ENCODE measurements around the gene RPTOR. TPM values are rescaled to one million over a fixed set of nuclear protein-coding genes. Genes with fewer than 3 reads are reported as not detected.

Gene RPTOR
- total and polyA plus RNA-seq, 10 of the 15 experiments (the other 5 are each of a cell fraction or from before 2014, with no cell fraction given), result 0.18 to 32.1 (median 7.8) TPM

- no peak; the same call in 1 of the 2 replicates for TF ChIP-seq MTA2 (IDR thresholded peaks at IDR 0.05; ENCODE audit: low read depth)
- peak; percentile 49; the same call in 1 of the 2 replicates for TF ChIP-seq NKRF (conservative IDR thresholded peaks at IDR 0.05)
- TF ChIP-seq JUNB (IDR thresholded peaks at IDR 0.05), result 0 out of 2 replicates have a peak, but pooled peaks have one; percentile 6
- no peak for TF ChIP-seq ETV6 (conservative IDR thresholded peaks at IDR 0.05 in 1 of 2, IDR thresholded peaks at IDR 0.05 in 1 of 2; ENCODE audit: borderline replicate concordance in 1 of 2, low read depth in 1 of 2)
- no peak for TF ChIP-seq FOXM1 (IDR thresholded peaks at IDR 0.05; ENCODE audit: low read depth, low read length)
- 0 out of 2 replicates have a peak, but pooled peaks have one; percentile 35 for TF ChIP-seq STAT1 (conservative IDR thresholded peaks at IDR 0.05)
- no peak; the same call in 1 of the 2 replicates for TF ChIP-seq TARDBP (IDR thresholded peaks at IDR 0.05; ENCODE audit: borderline replicate concordance)
- TF ChIP-seq KLF5 (IDR thresholded peaks at IDR 0.05; ENCODE audit: partially characterized antibody), result peak; percentile 34
- no peak for TF ChIP-seq DPF2 (IDR thresholded peaks at IDR 0.05)
- no peak for TF ChIP-seq SPI1 (IDR thresholded peaks at IDR 0.05; ENCODE audit: borderline replicate concordance, insufficient read depth, low read depth, low read length)
- TF ChIP-seq NFIC (IDR thresholded peaks at IDR 0.05; ENCODE audit: low read depth, low read length), result 0 out of 2 replicates have a peak, but pooled peaks have one; percentile 27
- TF ChIP-seq RELB (IDR thresholded peaks at IDR 0.05; ENCODE audit: low read depth), result peak; percentile 100
- peak; percentile 31 for TF ChIP-seq MYC (IDR thresholded peaks at IDR 0.05; ENCODE audit: insufficient read depth, insufficient read length, insufficient replicate concordance, low read length, severe bottlenecking)
- TF ChIP-seq, protein P1, sequence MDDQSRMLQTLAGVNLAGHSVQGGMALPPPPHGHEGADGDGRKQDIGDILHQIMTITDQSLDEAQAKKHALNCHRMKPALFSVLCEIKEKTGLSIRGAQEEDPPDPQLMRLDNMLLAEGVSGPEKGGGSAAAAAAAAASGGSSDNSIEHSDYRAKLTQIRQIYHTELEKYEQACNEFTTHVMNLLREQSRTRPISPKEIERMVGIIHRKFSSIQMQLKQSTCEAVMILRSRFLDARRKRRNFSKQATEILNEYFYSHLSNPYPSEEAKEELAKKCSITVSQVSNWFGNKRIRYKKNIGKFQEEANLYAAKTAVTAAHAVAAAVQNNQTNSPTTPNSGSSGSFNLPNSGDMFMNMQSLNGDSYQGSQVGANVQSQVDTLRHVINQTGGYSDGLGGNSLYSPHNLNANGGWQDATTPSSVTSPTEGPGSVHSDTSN (IDR thresholded peaks at IDR 0.05; ENCODE audit: insufficient replicate concordance, low read depth, low read length), result no peak
- no peak for TF ChIP-seq CHD4 (IDR thresholded peaks at IDR 0.05)
- TF ChIP-seq, protein P2, sequence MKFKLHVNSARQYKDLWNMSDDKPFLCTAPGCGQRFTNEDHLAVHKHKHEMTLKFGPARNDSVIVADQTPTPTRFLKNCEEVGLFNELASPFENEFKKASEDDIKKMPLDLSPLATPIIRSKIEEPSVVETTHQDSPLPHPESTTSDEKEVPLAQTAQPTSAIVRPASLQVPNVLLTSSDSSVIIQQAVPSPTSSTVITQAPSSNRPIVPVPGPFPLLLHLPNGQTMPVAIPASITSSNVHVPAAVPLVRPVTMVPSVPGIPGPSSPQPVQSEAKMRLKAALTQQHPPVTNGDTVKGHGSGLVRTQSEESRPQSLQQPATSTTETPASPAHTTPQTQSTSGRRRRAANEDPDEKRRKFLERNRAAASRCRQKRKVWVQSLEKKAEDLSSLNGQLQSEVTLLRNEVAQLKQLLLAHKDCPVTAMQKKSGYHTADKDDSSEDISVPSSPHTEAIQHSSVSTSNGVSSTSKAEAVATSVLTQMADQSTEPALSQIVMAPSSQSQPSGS (IDR thresholded peaks at IDR 0.05; ENCODE audit: low read length), result no peak
- TF ChIP-seq FOS (IDR thresholded peaks at IDR 0.05; ENCODE audit: borderline replicate concordance, extremely low read depth, insufficient read length), result no peak
- no peak for TF ChIP-seq PAX8 (IDR thresholded peaks at IDR 0.05)
- no peak for TF ChIP-seq RAD21 (IDR thresholded peaks at IDR 0.05; ENCODE audit: insufficient read depth, low read depth, low read length)
- TF ChIP-seq IKZF1 (conservative IDR thresholded peaks at IDR 0.05), result peak; percentile 87
- TF ChIP-seq MXI1 (IDR thresholded peaks at IDR 0.05; ENCODE audit: low read depth, low read length), result peak; percentile 92
- TF ChIP-seq POLR2AphosphoS2 (IDR thresholded peaks at IDR 0.05; ENCODE audit: low read depth, low read length), result no peak
- peak; percentile 75 for TF ChIP-seq CHD2 (IDR thresholded peaks at IDR 0.05; ENCODE audit: borderline replicate concordance, low read depth, low read length)
- TF ChIP-seq CBFB (IDR thresholded peaks at IDR 0.05; ENCODE audit: low read depth), result peak; percentile 93
Measured at GRCh38 chr17:80544655-80545498, at the start of gene RPTOR (continued).
